ENCODE measurements around the gene GIMAP7.
"Not testable (repeated sequence)": the region's sequence is repeated elsewhere in the genome, so short reads cannot be mapped to it uniquely, and the experiment has no call there.

The GIMAP7 gene

GRCh38 chr7:150511048-150511447, 3.6 kb upstream of the GIMAP7 start:
- H3K4me3 ChIP-seq (ENCODE audit: low read depth, low read length): no peak overlapping the region
- TF ChIP-seq, protein P1, sequence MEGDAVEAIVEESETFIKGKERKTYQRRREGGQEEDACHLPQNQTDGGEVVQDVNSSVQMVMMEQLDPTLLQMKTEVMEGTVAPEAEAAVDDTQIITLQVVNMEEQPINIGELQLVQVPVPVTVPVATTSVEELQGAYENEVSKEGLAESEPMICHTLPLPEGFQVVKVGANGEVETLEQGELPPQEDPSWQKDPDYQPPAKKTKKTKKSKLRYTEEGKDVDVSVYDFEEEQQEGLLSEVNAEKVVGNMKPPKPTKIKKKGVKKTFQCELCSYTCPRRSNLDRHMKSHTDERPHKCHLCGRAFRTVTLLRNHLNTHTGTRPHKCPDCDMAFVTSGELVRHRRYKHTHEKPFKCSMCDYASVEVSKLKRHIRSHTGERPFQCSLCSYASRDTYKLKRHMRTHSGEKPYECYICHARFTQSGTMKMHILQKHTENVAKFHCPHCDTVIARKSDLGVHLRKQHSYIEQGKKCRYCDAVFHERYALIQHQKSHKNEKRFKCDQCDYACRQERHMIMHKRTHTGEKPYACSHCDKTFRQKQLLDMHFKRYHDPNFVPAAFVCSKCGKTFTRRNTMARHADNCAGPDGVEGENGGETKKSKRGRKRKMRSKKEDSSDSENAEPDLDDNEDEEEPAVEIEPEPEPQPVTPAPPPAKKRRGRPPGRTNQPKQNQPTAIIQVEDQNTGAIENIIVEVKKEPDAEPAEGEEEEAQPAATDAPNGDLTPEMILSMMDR (IDR thresholded peaks at IDR 0.05; ENCODE audit: insufficient read depth, low read depth, low read length, missing control alignments): no peak
- no peak for DNase-seq (ENCODE audit: low read depth)

DNA sequence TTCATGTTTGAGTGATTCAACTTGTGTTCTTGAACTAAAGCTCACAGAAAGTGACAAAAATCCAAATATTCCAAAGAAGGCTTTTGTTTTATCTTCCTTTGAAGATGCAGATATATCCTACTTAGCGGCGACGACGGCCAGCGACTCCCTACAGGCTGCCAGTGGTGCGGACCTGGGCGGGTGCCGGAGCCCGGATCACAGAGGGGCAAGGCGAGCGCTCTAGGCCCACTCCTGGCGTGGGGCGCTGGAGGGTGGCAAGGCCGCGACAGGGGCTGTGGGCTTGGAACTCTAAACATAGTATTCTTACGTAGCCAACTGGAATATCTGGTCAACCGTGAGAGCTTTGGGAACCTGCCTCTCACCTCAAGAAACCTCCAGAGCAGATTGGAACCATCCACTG, 914 bp upstream of the GIMAP7 start:
- H3K4me3 ChIP-seq (ENCODE audit: low read depth, low read length): no peak overlapping the region
- TF ChIP-seq, protein P1 (IDR thresholded peaks at IDR 0.05; ENCODE audit: insufficient read depth, low read depth, low read length, missing control alignments): no peak
- DNase-seq (ENCODE audit: low read depth): no peak

- peak; percentile 5 for DNase-seq (ENCODE audit: low read depth)
- H3K4me3 ChIP-seq (ENCODE audit: low read depth, low read length): peak overlapping the region; percentile 75
- TF ChIP-seq, protein P1 (IDR thresholded peaks at IDR 0.05; ENCODE audit: insufficient read depth, low read depth, low read length, missing control alignments): no peak
Measured at GRCh38 chr7:150515248-150516147, 826 bp downstream of the GIMAP7 start.

- no peak for DNase-seq (ENCODE audit: low read depth)
- peak overlapping the region; percentile 75 for H3K4me3 ChIP-seq (ENCODE audit: low read depth, low read length)
- TF ChIP-seq, protein P1 (IDR thresholded peaks at IDR 0.05; ENCODE audit: insufficient read depth, low read depth, low read length, missing control alignments): no peak
Measured at GRCh38 chr7:150516956-150517745, 2.5 kb downstream of the GIMAP7 start.

DNA sequence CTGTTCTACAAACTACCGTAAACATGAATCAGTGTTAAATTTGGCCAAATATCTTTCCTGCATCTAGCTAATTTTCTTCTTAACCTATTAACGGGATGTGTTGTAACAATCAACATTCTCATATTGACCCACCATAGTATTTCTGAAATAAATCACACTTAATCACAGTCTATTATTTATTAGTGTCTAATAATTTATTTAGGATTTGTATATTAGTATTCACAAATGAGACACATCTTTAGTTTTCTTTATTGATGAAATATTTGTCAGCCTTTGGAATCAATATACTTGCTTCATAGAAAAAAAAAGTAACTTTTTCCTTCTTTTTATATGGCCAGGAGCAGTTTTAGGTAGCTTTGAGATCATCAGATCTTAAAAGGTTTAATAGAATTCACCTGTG, 4.6 kb downstream of the GIMAP7 start:
- DNase-seq (ENCODE audit: low read depth): no peak
- TF ChIP-seq, protein P1 (IDR thresholded peaks at IDR 0.05; ENCODE audit: insufficient read depth, low read depth, low read length, missing control alignments): no peak
- no peak overlapping the region for H3K4me3 ChIP-seq (ENCODE audit: low read depth, low read length)

GRCh38 chr7:150520145-150520544, 5.5 kb downstream of the GIMAP7 start:
- H3K4me3 ChIP-seq (ENCODE audit: low read depth, low read length): no peak overlapping the region
- no peak for DNase-seq (ENCODE audit: low read depth)

GRCh38 chr7:150522931-150523330, 8.3 kb downstream of the GIMAP7 start:
- not testable (repeated sequence) for DNase-seq (ENCODE audit: low read depth); H3K4me3 ChIP-seq (ENCODE audit: low read depth, low read length)

More at GRCh38 chr7:150520145-150520544, 5.5 kb downstream of the GIMAP7 start:
- TF ChIP-seq, protein P1 (IDR thresholded peaks at IDR 0.05; ENCODE audit: insufficient read depth, low read depth, low read length, missing control alignments): no peak
